ENCODE measurements around the gene CALHM3. TPM values are rescaled to one million over a fixed set of nuclear protein-coding genes. Genes with fewer than 3 reads are reported as not detected.

CALHM3 gene
- polyA plus RNA-seq, 3 donors = 0.04 to 0.62 TPM; not detected in 1

- TF ChIP-seq CTCF (IDR thresholded peaks at IDR 0.05) = no peak
- peaks cover 0 to 6% (median 5%) of the 10 kb centered on the region in 7 donors for H3K9me3 Mint-ChIP-seq
- H3K4me3 ChIP-seq (replicated peaks in 1 of 3; ENCODE audit: low read depth in 2 of 3, low read length in 3 of 3) = no peak overlapping the region
- no peak overlapping the region for H3K4me2 ChIP-seq (replicated peaks; ENCODE audit: extremely low read depth, low read length, poor library complexity, severe bottlenecking)
- no peak overlapping the region for H3K9ac ChIP-seq (ENCODE audit: insufficient read depth, low read length, poor library complexity, severe bottlenecking)
- peaks cover 39 to 50% of the 10 kb centered on the region in 2 donors for H3K27me3 ChIP-seq (ENCODE audit: control insufficient read depth in 2 of 2, insufficient read depth in 2 of 2, low read length in 2 of 2)
- peaks cover 49 to 56% (median 51%) of the 10 kb centered on the region in 3 donors for H3K27me3 Mint-ChIP-seq (ENCODE audit: low read depth in 3 of 3)
- DNase-seq = no peak
- H3K9me3 ChIP-seq (replicated peaks in 1 of 2; ENCODE audit: control insufficient read depth in 1 of 2, insufficient read depth in 1 of 2, low read length in 2 of 2) = peaks cover 0 to 14% of the 10 kb centered on the region in 2 donors
- peak overlapping the region in 1 of 2 donors; percentile 88 for H3K4me3 Mint-ChIP-seq
- H3K4me1 ChIP-seq (ENCODE audit: control insufficient read depth in 1 of 2, insufficient read depth in 2 of 2, low read length in 2 of 2) = peaks cover 6 to 15% of the 10 kb centered on the region in 2 donors
- no peaks in the 10 kb centered on the region for H4K20me1 ChIP-seq (ENCODE audit: insufficient read depth, low read length)
- peak overlapping the region in 1 of 7 donors; percentile 16 for H3K27ac Mint-ChIP-seq
- no peak overlapping the region for H3K27ac ChIP-seq (ENCODE audit: low read depth in 1 of 2, low read length in 2 of 2)
- intact Hi-C loops (cut with micrococcal nuclease) = no loop called here
- H3K4me1 Mint-ChIP-seq = peaks cover 10% of the 10 kb centered on the region
- 98% methylated on average over 6 of the region's 7 CpGs for WGBS (ENCODE audit: insufficient coverage)
- no peaks in the 10 kb centered on the region for H3K79me2 ChIP-seq (ENCODE audit: insufficient read depth, low read length)
- peaks cover 3 to 4% of the 10 kb centered on the region in 2 donors for H3K36me3 Mint-ChIP-seq
- no peak overlapping the region for H2AFZ ChIP-seq (ENCODE audit: insufficient read depth, low read depth, low read length, poor library complexity, severe bottlenecking)
- H3K36me3 ChIP-seq (replicated peaks in 1 of 2; ENCODE audit: control insufficient read depth in 1 of 2, insufficient read depth in 2 of 2, low read length in 2 of 2) = no peaks in the 10 kb centered on the region
Observed at GRCh38 chr10:103491729-103492364, 12.8 kb upstream of the CALHM3 start.

- peaks cover 10% of the 10 kb centered on the region for H3K4me1 Mint-ChIP-seq
- no peak overlapping the region for H3K9ac ChIP-seq (ENCODE audit: insufficient read depth, low read length, poor library complexity, severe bottlenecking)
- no peak overlapping the region for H2AFZ ChIP-seq (ENCODE audit: insufficient read depth, low read depth, low read length, poor library complexity, severe bottlenecking)
- peaks cover 33 to 42% of the 10 kb centered on the region in 2 donors for H3K27me3 ChIP-seq (ENCODE audit: control insufficient read depth in 2 of 2, insufficient read depth in 2 of 2, low read length in 2 of 2)
- H3K4me3 Mint-ChIP-seq = no peak overlapping the region
- no peak overlapping the region for H3K27ac ChIP-seq (ENCODE audit: low read depth in 1 of 2, low read length in 2 of 2)
- H3K36me3 Mint-ChIP-seq = peaks cover 3 to 4% of the 10 kb centered on the region in 2 donors
- peaks cover 41 to 48% (median 45%) of the 10 kb centered on the region in 3 donors for H3K27me3 Mint-ChIP-seq (ENCODE audit: low read depth in 3 of 3)
- peaks cover 0 to 14% of the 10 kb centered on the region in 2 donors for H3K9me3 ChIP-seq (replicated peaks in 1 of 2; ENCODE audit: control insufficient read depth in 1 of 2, insufficient read depth in 1 of 2, low read length in 2 of 2)
- no peak overlapping the region for H3K27ac Mint-ChIP-seq
- intact Hi-C loops (cut with micrococcal nuclease) = no loop called here
- H4K20me1 ChIP-seq (ENCODE audit: insufficient read depth, low read length) = no peaks in the 10 kb centered on the region
- TF ChIP-seq CTCF (IDR thresholded peaks at IDR 0.05) = no peak
- peaks cover 0 to 6% (median 5%) of the 10 kb centered on the region in 7 donors for H3K9me3 Mint-ChIP-seq
- no peaks in the 10 kb centered on the region for H3K36me3 ChIP-seq (replicated peaks in 1 of 2; ENCODE audit: control insufficient read depth in 1 of 2, insufficient read depth in 2 of 2, low read length in 2 of 2)
- H3K4me1 ChIP-seq (ENCODE audit: control insufficient read depth in 1 of 2, insufficient read depth in 2 of 2, low read length in 2 of 2) = peaks cover 6 to 15% of the 10 kb centered on the region in 2 donors
- no peaks in the 10 kb centered on the region for H3K79me2 ChIP-seq (ENCODE audit: insufficient read depth, low read length)
- H3K4me3 ChIP-seq (replicated peaks in 1 of 3; ENCODE audit: low read depth in 2 of 3, low read length in 3 of 3) = no peak overlapping the region
- no CpG with 5 or more reads among the region's 1 CpG for WGBS (ENCODE audit: insufficient coverage)
- DNase-seq = no peak
- no peak overlapping the region for H3K4me2 ChIP-seq (replicated peaks; ENCODE audit: extremely low read depth, low read length, poor library complexity, severe bottlenecking)
Observed at GRCh38 chr10:103490986-103491314, 11.9 kb upstream of the CALHM3 start.

All from CD14-positive monocyte (primary cell).